Measurements from ENCODE around the gene MICU1. TPM values are rescaled to one million over a fixed set of nuclear protein-coding genes. Genes with fewer than 3 reads are reported as not detected.

MICU1 gene
- total and polyA plus RNA-seq, 2 donors (not counting 3 experiments of a cell fraction or from before 2014, with no cell fraction given) = 27.5 to 48.0 TPM

DNA sequence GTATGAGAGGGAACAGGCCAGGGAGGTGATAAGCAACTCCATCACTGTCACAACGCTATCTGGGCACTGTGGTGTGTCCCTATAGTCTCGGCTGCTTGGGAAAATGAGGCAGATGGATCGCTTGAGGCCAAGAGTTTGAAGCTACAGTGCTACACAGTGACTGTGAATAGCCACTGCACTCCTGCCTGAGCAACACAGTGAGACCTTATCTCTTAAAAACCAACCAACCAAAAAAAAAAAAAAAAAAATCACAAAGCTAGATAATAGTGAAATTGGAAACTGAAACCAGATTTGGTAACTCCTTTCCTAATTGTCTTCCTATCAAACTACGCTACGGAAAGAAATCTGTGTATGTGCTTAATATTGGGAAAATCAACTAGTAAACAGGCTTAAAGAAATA lies 14.1 kb downstream of the MICU1 start:
- intact Hi-C loops (cut with micrococcal nuclease) (no loop called here), dilution Hi-C loops (cut with MboI; ENCODE audit: extremely low pct_ligation_motif_present, low sequenced_read_pairs) (no loop called here)
- Histone ChIP-seq H3K27me3 (ENCODE audit: control insufficient read depth in 2 of 2, insufficient read depth in 2 of 2, low read length in 2 of 2) (no peaks in the 10 kb centered on the region), H3K9me1 (replicated peaks; ENCODE audit: control insufficient read depth, extremely low read depth, insufficient read depth, low read length) (no peaks in the 10 kb centered on the region), H3K27ac (ENCODE audit: insufficient read depth, low read depth, low read length) (no peak overlapping the region), H4K20me1 (replicated peaks; ENCODE audit: control insufficient read depth, extremely low read depth, insufficient read depth, low read length) (no peaks in the 10 kb centered on the region), H3K36me3 (ENCODE audit: control insufficient read depth in 2 of 2, extremely low read depth in 1 of 2, insufficient read depth in 2 of 2, low read length in 2 of 2) (no peaks in the 10 kb centered on the region), H3K4me3 (replicated peaks in 1 of 3; ENCODE audit: insufficient read depth in 1 of 3, low read depth in 1 of 3, low read length in 3 of 3) (no peak overlapping the region), H3K9ac (replicated peaks; ENCODE audit: extremely low read depth, insufficient read depth, low read length) (no peak overlapping the region), H3K79me2 (ENCODE audit: control insufficient read depth, insufficient read depth, low read length) (peaks cover 4% of the 10 kb centered on the region), H3K4me2 (ENCODE audit: insufficient read depth, low read length) (no peak overlapping the region), H3K9me3 (replicated peaks; ENCODE audit: control insufficient read depth, insufficient read depth, low read length) (no peaks in the 10 kb centered on the region), H3K4me1 (ENCODE audit: control insufficient read depth, extremely low read depth, insufficient read depth, low read length) (peaks cover 3% of the 10 kb centered on the region), H2AFZ (ENCODE audit: low read depth, low read length) (no peak overlapping the region)
- FAIRE-seq (no peak), DNase-seq (ENCODE audit: low read depth, low spot score) (no peak)
- POLR2A ChIA-PET = no interaction called here
- TF ChIP-seq JUN (IDR thresholded peaks at IDR 0.05; ENCODE audit: borderline replicate concordance, insufficient read depth, insufficient read length, low read depth) = no peak
- no peak for TF ChIP-seq FOS (IDR thresholded peaks at IDR 0.05; ENCODE audit: borderline replicate concordance, insufficient read depth, low read length)
- no peak for TF ChIP-seq EZH2 (IDR thresholded peaks at IDR 0.05; ENCODE audit: borderline replicate concordance, low read depth, low read length, severe bottlenecking)
- TF ChIP-seq, protein P1, sequence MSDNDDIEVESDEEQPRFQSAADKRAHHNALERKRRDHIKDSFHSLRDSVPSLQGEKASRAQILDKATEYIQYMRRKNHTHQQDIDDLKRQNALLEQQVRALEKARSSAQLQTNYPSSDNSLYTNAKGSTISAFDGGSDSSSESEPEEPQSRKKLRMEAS (IDR thresholded peaks at IDR 0.05; ENCODE audit: insufficient read depth, insufficient read length) = no peak
- TF ChIP-seq GATA2 (IDR thresholded peaks at IDR 0.05; ENCODE audit: insufficient read depth, insufficient read length, low read depth, low read length) = no peak
- CTCF ChIA-PET = interaction anchor here (0.7 to 1.8 kb wide), 6 partner anchors 9 to 48 kb away, joined by 3 to 7 read pairs (median 3); no protein-coding TSS in a partner anchor
- no TSS peak for BruUV-seq (replicated peaks)

DNA sequence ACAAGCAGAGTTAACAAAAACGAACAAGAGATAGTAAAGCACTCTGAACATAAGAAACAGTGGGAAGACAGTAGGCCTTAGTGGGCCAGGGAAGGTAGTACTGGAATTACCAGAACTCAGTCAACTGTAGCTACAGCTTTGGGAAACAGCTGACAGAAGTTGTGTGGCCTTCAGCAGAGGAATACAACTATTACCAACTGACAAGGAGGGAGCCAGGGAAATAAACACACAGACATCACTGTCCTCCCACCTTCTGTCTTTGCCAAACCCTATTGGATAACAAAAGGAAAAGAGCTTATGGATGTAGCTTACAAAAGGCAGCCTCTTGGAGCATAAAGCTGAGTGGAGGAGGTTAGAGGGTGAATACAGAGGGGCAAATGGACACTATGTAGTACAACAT lies 15.4 kb downstream of the MICU1 start:
- dilution Hi-C loops (cut with MboI; ENCODE audit: extremely low pct_ligation_motif_present, low sequenced_read_pairs) = no loop called here

More for the DNA sequence above, 15.4 kb downstream of the MICU1 start:
- no peak for TF ChIP-seq POLR2AphosphoS5 (IDR thresholded peaks at IDR 0.05; ENCODE audit: insufficient read depth, low read depth, low read length)
- TF ChIP-seq JUN (IDR thresholded peaks at IDR 0.05; ENCODE audit: borderline replicate concordance, insufficient read depth, insufficient read length, low read depth) = no peak
- no peak for TF ChIP-seq MYC (IDR thresholded peaks at IDR 0.05; ENCODE audit: low read depth, low read length)
- TF ChIP-seq EZH2 (IDR thresholded peaks at IDR 0.05; ENCODE audit: borderline replicate concordance, low read depth, low read length, severe bottlenecking) = no peak
- no peak for TF ChIP-seq GATA2 (IDR thresholded peaks at IDR 0.05; ENCODE audit: insufficient read depth, insufficient read length, low read depth, low read length)
- no peak for TF ChIP-seq FOS (IDR thresholded peaks at IDR 0.05; ENCODE audit: borderline replicate concordance, insufficient read depth, low read length)
- TF ChIP-seq, protein P2, sequence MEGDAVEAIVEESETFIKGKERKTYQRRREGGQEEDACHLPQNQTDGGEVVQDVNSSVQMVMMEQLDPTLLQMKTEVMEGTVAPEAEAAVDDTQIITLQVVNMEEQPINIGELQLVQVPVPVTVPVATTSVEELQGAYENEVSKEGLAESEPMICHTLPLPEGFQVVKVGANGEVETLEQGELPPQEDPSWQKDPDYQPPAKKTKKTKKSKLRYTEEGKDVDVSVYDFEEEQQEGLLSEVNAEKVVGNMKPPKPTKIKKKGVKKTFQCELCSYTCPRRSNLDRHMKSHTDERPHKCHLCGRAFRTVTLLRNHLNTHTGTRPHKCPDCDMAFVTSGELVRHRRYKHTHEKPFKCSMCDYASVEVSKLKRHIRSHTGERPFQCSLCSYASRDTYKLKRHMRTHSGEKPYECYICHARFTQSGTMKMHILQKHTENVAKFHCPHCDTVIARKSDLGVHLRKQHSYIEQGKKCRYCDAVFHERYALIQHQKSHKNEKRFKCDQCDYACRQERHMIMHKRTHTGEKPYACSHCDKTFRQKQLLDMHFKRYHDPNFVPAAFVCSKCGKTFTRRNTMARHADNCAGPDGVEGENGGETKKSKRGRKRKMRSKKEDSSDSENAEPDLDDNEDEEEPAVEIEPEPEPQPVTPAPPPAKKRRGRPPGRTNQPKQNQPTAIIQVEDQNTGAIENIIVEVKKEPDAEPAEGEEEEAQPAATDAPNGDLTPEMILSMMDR (IDR thresholded peaks at IDR 0.05; ENCODE audit: extremely low read depth in 1 of 2, insufficient read depth in 1 of 2, low read depth in 1 of 2, low read length in 2 of 2) = no peak
- TF ChIP-seq, protein P1 (IDR thresholded peaks at IDR 0.05; ENCODE audit: insufficient read depth, insufficient read length) = no peak
- TF ChIP-seq POLR2A (IDR thresholded peaks at IDR 0.05; ENCODE audit: low read depth, low read length) = no peak
- H3K4me1 ChIP-seq (ENCODE audit: control insufficient read depth, extremely low read depth, insufficient read depth, low read length) = peaks cover 3% of the 10 kb centered on the region
- ChIA-PET POLR2A (no interaction called here), CTCF (no interaction called here)
- DNase-seq (ENCODE audit: low read depth, low spot score) (no peak), FAIRE-seq (no peak)
- H3K9me1 ChIP-seq (replicated peaks; ENCODE audit: control insufficient read depth, extremely low read depth, insufficient read depth, low read length) = no peaks in the 10 kb centered on the region
- no peak overlapping the region for H2AFZ ChIP-seq (ENCODE audit: low read depth, low read length)
- intact Hi-C loops (cut with micrococcal nuclease) = no loop called here
- no peaks in the 10 kb centered on the region for H3K9me3 ChIP-seq (replicated peaks; ENCODE audit: control insufficient read depth, insufficient read depth, low read length)
- no peaks in the 10 kb centered on the region for H4K20me1 ChIP-seq (replicated peaks; ENCODE audit: control insufficient read depth, extremely low read depth, insufficient read depth, low read length)
- no peaks in the 10 kb centered on the region for H3K27me3 ChIP-seq (ENCODE audit: control insufficient read depth in 2 of 2, insufficient read depth in 2 of 2, low read length in 2 of 2)
- no peak overlapping the region for H3K27ac ChIP-seq (ENCODE audit: insufficient read depth, low read depth, low read length)
- no peak overlapping the region for H3K4me2 ChIP-seq (ENCODE audit: insufficient read depth, low read length)
- peaks cover 2% of the 10 kb centered on the region for H3K79me2 ChIP-seq (ENCODE audit: control insufficient read depth, insufficient read depth, low read length)
- H3K9ac ChIP-seq (replicated peaks; ENCODE audit: extremely low read depth, insufficient read depth, low read length) = no peak overlapping the region
- no peaks in the 10 kb centered on the region for H3K36me3 ChIP-seq (ENCODE audit: control insufficient read depth in 2 of 2, extremely low read depth in 1 of 2, insufficient read depth in 2 of 2, low read length in 2 of 2)
- no TSS peak for BruUV-seq (replicated peaks)
- no peak overlapping the region for H3K4me3 ChIP-seq (replicated peaks in 1 of 3; ENCODE audit: insufficient read depth in 1 of 3, low read depth in 1 of 3, low read length in 3 of 3)

Data from endothelial cell of umbilical vein (primary cell).